B cell (primary cell): ENCODE results near the gene ALDH9A1. TPM values are rescaled to one million over a fixed set of nuclear protein-coding genes. Genes with fewer than 3 reads are reported as not detected.

Experiments
- ATAC-seq: fragments of 200-7000 bp; cut with Tn5 transposase; one replicate; pipeline ENCODE4 v1.10.0; 2021; ENCODE audit warnings: low read depth, mild to moderate bottlenecking, moderate number of reproducible peaks, moderate library complexity
- CTCF ChIA-PET: fragments of 350-600 bp; sonication (Branson Sonifier 250); formaldehyde crosslinking; loops from one replicate; lab custom pipeline; 2021; ENCODE audit warnings: antibody characterized with exemption, inconsistent platforms; lab: Charles Lee
- POLR2A ChIA-PET: fragments of 350-600 bp; sonication (Branson Sonifier 250); formaldehyde crosslinking; loops from one replicate; lab custom pipeline; 2021; ENCODE audit warnings: antibody characterized with exemption; lab: Charles Lee
- DNase-seq: peaks from one replicate; pipeline ENCODE4 v3.0.0; 2013
- H2AFZ ChIP-seq: 2 replicates; pipeline ENCODE4 v1.6.1; 2012; ENCODE audit warnings: mild to moderate bottlenecking, low read depth, low read length; ENCODE audit not compliant: insufficient read depth, poor library complexity, severe bottlenecking
- H3K27ac ChIP-seq, 2 donors: 1 replicate in 1 of 2; 2 replicates in 1 of 2; pipeline ENCODE4 v1.5.1; 2012 to 2013; ENCODE audit warnings: low read length in 2 of 2, mild to moderate bottlenecking in 2 of 2, moderate library complexity in 1 of 2
- H3K27me3 ChIP-seq, 4 experiments: fragments of 200-600 bp in 1 of 4; sonication (generic) in 1 of 4; replicated peaks in 1 of 4; 1 replicate in 2 of 4; 2 replicates in 2 of 4; pipeline versions ENCODE4 v1.6.1 to v1.7.0; 2013 to 2016; ENCODE audit warnings: low read length in 3 of 4, mild to moderate bottlenecking in 2 of 4, mixed read lengths in 1 of 4, moderate library complexity in 1 of 4; ENCODE audit not compliant: insufficient read depth in 4 of 4, control insufficient read depth in 3 of 4; ENCODE audit errors: control extremely low read depth in 1 of 4
- H3K36me3 ChIP-seq, 2 experiments: replicated peaks in 1 of 2; 1 replicate in 1 of 2; 2 replicates in 1 of 2; pipeline versions ENCODE4 v1.6.1 to v1.7.1; 2013; ENCODE audit warnings: low read length in 1 of 2; ENCODE audit not compliant: insufficient read depth in 2 of 2, control insufficient read depth in 1 of 2; ENCODE audit errors: control extremely low read depth in 1 of 2, extremely low read depth in 1 of 2
- H3K4me1 ChIP-seq, 2 donors: fragments of 200-600 bp in 1 of 2; sonication (generic) in 1 of 2; 1 replicate in 1 of 2; 2 replicates in 1 of 2; pipeline versions ENCODE4 v1.5.1 to v1.6.1; 2013 to 2017; ENCODE audit warnings: low read length in 2 of 2; ENCODE audit not compliant: control insufficient read depth in 2 of 2, insufficient read depth in 2 of 2
- H3K4me2 ChIP-seq: replicated peaks from 2 replicates; pipeline ENCODE3; 2012; ENCODE audit warnings: mild to moderate bottlenecking, low read depth, low read length; ENCODE audit not compliant: poor library complexity, severe bottlenecking
- H3K4me3 ChIP-seq, 5 experiments: fragments of 200-600 bp in 1 of 5; sonication (generic) in 1 of 5; 1 replicate in 3 of 5; 2 replicates in 2 of 5; pipeline versions ENCODE4 v1.5.1 to v1.7.0; 2011 to 2016; ENCODE audit warnings: low read length in 4 of 5, mild to moderate bottlenecking in 4 of 5, low read depth in 2 of 5, control low read depth in 1 of 5, moderate library complexity in 1 of 5; ENCODE audit not compliant: insufficient read depth in 1 of 5; ENCODE audit errors: control extremely low read depth in 1 of 5, extremely low read depth in 1 of 5
- H3K79me2 ChIP-seq: fragments of 200-600 bp; sonication (generic); one replicate; pipeline ENCODE4 v1.6.0; 2016; ENCODE audit warnings: low read length; ENCODE audit not compliant: control insufficient read depth, insufficient read depth
- H3K9ac ChIP-seq: fragments of 200-600 bp; sonication (generic); 2 replicates; pipeline ENCODE4 v1.6.1; 2017; ENCODE audit warnings: mild to moderate bottlenecking, low read length, moderate library complexity
- H3K9me3 ChIP-seq, 3 donors: one replicate each; pipeline versions ENCODE4 v1.6.1 to v1.7.1; 2013; ENCODE audit warnings: low read length in 2 of 3; ENCODE audit not compliant: control insufficient read depth in 2 of 3, insufficient read depth in 1 of 3; ENCODE audit errors: control extremely low read depth in 1 of 3
- H4K20me1 ChIP-seq: 2 replicates; pipeline ENCODE4 v1.6.0; 2012; ENCODE audit warnings: mild to moderate bottlenecking, low read length; ENCODE audit not compliant: insufficient read depth, control insufficient read depth, poor library complexity, severe bottlenecking
- H3K27ac Mint-ChIP-seq: one replicate; pipeline ENCODE4 v1.8.0; 2021; ENCODE audit warnings: mixed read lengths
- H3K27me3 Mint-ChIP-seq: one replicate; pipeline ENCODE4 v1.8.0; 2021; ENCODE audit warnings: mixed read lengths
- H3K4me1 Mint-ChIP-seq: one replicate; pipeline ENCODE4 v1.8.0; 2021; ENCODE audit warnings: mixed read lengths
- H3K4me3 Mint-ChIP-seq: one replicate; pipeline ENCODE4 v1.8.0; 2021; ENCODE audit warnings: mixed read lengths
- H3K9me3 Mint-ChIP-seq: one replicate; pipeline ENCODE4 v1.8.0; 2022; ENCODE audit warnings: mixed read lengths; ENCODE audit not compliant: insufficient read depth
- EZH2 ChIP-seq: IDR thresholded peaks from 2 replicates; pipeline ENCODE4 v1.6.1; 2012; ENCODE audit warnings: borderline replicate concordance, low read depth, mild to moderate bottlenecking, moderate library complexity, low read length; ENCODE audit not compliant: insufficient read depth, poor library complexity, severe bottlenecking
- WGBS: methylation state at CpG from one replicate; pipeline ENCODE4 v1.1.5; 2013; ENCODE audit warnings: missing lambda C conversion rate; ENCODE audit not compliant: insufficient coverage; 5-methylcytosine and 5-hydroxymethylcytosine counted together
- intact Hi-C: fragments of 100-400 bp; cut with micrococcal nuclease; formaldehyde crosslinking; loops from one replicate; pipeline ENCODE4 v1.10.0; 2022
- polyA plus RNA-seq: library from polyadenylated mRNA; depleted of rRNA; stranded (reverse); fragments of >200 nt; gene quantifications from 2 replicates; pipeline ENCODE4 v1.2.3, GENCODE V29; 2012
- total RNA-seq, 2 donors: library from RNA; stranded (reverse); fragments of 120-200 nt in 1 of 2; gene quantifications; 1 replicate in 1 of 2; 2 replicates in 1 of 2; pipeline versions ENCODE4 v1.2.3 to v1.2.4, GENCODE V29; 2013 to 2022
- TF ChIP-seq, protein P1 (sequence below): fragments of 200-600 bp; IDR thresholded peaks from one replicate; pipeline ENCODE4 v1.8.0; 2022; ENCODE audit warnings: antibody characterized with exemption, mild to moderate bottlenecking

Gene ALDH9A1
- total and polyA plus RNA-seq, 2 donors (not counting 1 experiment from before 2014, with no cell fraction given): 23.5 to 37.5 TPM

DNA sequence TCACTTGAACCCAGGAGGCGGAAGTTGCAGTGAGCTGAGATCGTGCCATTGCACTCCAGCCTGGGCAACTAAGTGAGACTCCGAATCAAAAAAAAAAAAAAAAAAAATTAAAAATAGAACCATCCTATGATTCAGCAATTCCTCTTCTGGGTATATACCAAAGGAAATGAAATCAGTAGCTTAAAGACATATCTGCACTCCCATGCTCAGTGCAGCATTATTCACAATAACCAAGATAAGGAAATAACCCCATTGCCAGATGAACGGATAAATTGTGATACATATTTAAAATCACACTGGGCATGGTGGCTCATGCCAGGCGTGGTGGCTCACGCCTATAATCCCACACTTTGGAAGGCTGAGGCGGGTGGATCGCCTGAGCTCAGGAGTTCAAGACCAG lies 23.8 kb downstream of the ALDH9A1 start:
- DNase-seq (no peak), ATAC-seq (no peak)
- Histone ChIP-seq H2AFZ (no peak overlapping the region), H4K20me1 (no peaks in the 10 kb centered on the region), H3K27ac (no peak overlapping the region), H3K9me3 (no peaks in the 10 kb centered on the region), H3K9ac (no peak overlapping the region), H3K4me3 (no peak overlapping the region), H3K4me2 (no peak overlapping the region), H3K4me1 (no peaks in the 10 kb centered on the region), H3K36me3 (peaks cover 18 to 60% of the 10 kb centered on the region in 2 experiments), H3K27me3 (no peaks in the 10 kb centered on the region), H3K79me2 (peaks cover 9% of the 10 kb centered on the region)
- POLR2A ChIA-PET: no interaction called here
- H3K9me3 Mint-ChIP-seq: no peaks in the 10 kb centered on the region
- no peak overlapping the region for H3K4me3 Mint-ChIP-seq
- TF ChIP-seq, protein P1, sequence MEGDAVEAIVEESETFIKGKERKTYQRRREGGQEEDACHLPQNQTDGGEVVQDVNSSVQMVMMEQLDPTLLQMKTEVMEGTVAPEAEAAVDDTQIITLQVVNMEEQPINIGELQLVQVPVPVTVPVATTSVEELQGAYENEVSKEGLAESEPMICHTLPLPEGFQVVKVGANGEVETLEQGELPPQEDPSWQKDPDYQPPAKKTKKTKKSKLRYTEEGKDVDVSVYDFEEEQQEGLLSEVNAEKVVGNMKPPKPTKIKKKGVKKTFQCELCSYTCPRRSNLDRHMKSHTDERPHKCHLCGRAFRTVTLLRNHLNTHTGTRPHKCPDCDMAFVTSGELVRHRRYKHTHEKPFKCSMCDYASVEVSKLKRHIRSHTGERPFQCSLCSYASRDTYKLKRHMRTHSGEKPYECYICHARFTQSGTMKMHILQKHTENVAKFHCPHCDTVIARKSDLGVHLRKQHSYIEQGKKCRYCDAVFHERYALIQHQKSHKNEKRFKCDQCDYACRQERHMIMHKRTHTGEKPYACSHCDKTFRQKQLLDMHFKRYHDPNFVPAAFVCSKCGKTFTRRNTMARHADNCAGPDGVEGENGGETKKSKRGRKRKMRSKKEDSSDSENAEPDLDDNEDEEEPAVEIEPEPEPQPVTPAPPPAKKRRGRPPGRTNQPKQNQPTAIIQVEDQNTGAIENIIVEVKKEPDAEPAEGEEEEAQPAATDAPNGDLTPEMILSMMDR: no peak
- TF ChIP-seq EZH2: no peak
- WGBS: 100% methylated on average over 4 of the region's 8 CpGs
- H3K27ac Mint-ChIP-seq: no peak overlapping the region
- CTCF ChIA-PET: interaction anchor here (0.8 to 1.2 kb wide), 2 partner anchors 12 to 27 kb away, joined by 3 to 4 read pairs; no protein-coding TSS in a partner anchor
- no peaks in the 10 kb centered on the region for H3K4me1 Mint-ChIP-seq
- no peaks in the 10 kb centered on the region for H3K27me3 Mint-ChIP-seq
- intact Hi-C loops: no loop called here

DNA sequence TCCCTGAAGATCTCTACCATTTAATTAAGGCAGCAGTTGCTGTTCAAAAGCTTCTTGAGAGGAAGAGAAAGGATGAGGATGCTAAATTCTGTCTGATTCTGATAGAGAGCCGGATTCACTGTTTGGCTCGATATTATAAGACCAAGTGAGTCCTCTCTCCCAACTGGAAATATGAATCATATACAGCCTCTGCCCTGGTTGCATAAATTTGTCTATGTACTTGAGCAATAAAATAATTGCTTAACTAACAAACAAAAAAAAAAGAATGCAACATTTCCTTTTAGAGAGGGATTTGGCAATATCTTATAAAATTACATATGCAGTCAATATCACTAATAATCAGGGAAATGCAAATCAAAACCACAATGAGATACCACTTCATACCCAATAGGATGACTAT lies 26.8 kb downstream of the ALDH9A1 start:
- Histone ChIP-seq H2AFZ (no peak overlapping the region), H4K20me1 (no peaks in the 10 kb centered on the region), H3K9ac (no peak overlapping the region), H3K4me2 (no peak overlapping the region), H3K9me3 (no peaks in the 10 kb centered on the region), H3K4me3 (no peak overlapping the region), H3K36me3 (peaks cover 21 to 61% of the 10 kb centered on the region in 2 experiments), H3K27me3 (no peaks in the 10 kb centered on the region), H3K27ac (no peak overlapping the region), H3K79me2 (peaks cover 9% of the 10 kb centered on the region), H3K4me1 (no peaks in the 10 kb centered on the region)
- Mint-ChIP-seq H3K27me3 (no peaks in the 10 kb centered on the region), H3K4me3 (no peak overlapping the region), H3K4me1 (no peaks in the 10 kb centered on the region), H3K27ac (no peak overlapping the region), H3K9me3 (no peaks in the 10 kb centered on the region)
- POLR2A ChIA-PET: no interaction called here
- DNase-seq: no peak
- no peak for ATAC-seq
- CTCF ChIA-PET: no interaction called here
- WGBS: no CpG with 5 or more reads among the region's 2 CpGs
- intact Hi-C loops: no loop called here
- TF ChIP-seq, protein P1: no peak
- no peak for TF ChIP-seq EZH2
